Esophagus (tissue), 2 donors: ENCODE measurements around the gene ABTB2. TPM values are rescaled to one million over a fixed set of nuclear protein-coding genes. Genes with fewer than 3 reads are reported as not detected.

Experiments used
- H3K27ac ChIP-seq, 2 donors: one replicate each; pipeline ENCODE4 v1.5.1; 2013; ENCODE audit warnings: low read depth in 2 of 2, mild to moderate bottlenecking in 2 of 2, inconsistent platforms in 1 of 2, low read length in 1 of 2, moderate library complexity in 1 of 2
- H3K27me3 ChIP-seq, 2 donors: one replicate each; pipeline ENCODE4 v1.6.1; 2013; ENCODE audit warnings: low read length in 2 of 2, control low read depth in 1 of 2, mild to moderate bottlenecking in 1 of 2; ENCODE audit not compliant: insufficient read depth in 2 of 2, control insufficient read depth in 1 of 2
- H3K36me3 ChIP-seq, 2 donors: one replicate each; pipeline ENCODE4 v1.6.1; 2013; ENCODE audit warnings: low read length in 1 of 2; ENCODE audit not compliant: control insufficient read depth in 2 of 2, insufficient read depth in 2 of 2
- H3K4me1 ChIP-seq, 2 donors: one replicate each; pipeline ENCODE4 v1.6.1; 2013; ENCODE audit warnings: low read length in 1 of 2; ENCODE audit not compliant: control insufficient read depth in 2 of 2, insufficient read depth in 2 of 2
- H3K4me3 ChIP-seq, 2 donors: one replicate each; pipeline ENCODE4 v1.5.1; 2013; ENCODE audit warnings: low read length in 2 of 2, mild to moderate bottlenecking in 2 of 2, low read depth in 1 of 2, moderate library complexity in 1 of 2
- H3K9me3 ChIP-seq, 2 donors: one replicate each; pipeline ENCODE4 v1.6.1; 2013; ENCODE audit warnings: mild to moderate bottlenecking in 2 of 2, low read depth in 1 of 2, low read length in 1 of 2, moderate library complexity in 1 of 2; ENCODE audit not compliant: control insufficient read depth in 2 of 2, insufficient read depth in 1 of 2
- WGBS, 2 donors: extraction: QIAGEN DNeasy Blood & Tissue Kit; methylation state at CpG; one replicate each; pipeline ENCODE4 v1.1.7; 2013; 5-methylcytosine and 5-hydroxymethylcytosine counted together
- polyA plus RNA-seq, 2 donors: library from polyadenylated mRNA; stranded (reverse); fragments of 200-250 nt; gene quantifications; one replicate each; pipeline ENCODE4 v1.2.3, GENCODE V29; 2013
- donor health status: healthy with polysubstance abuse.
- donor health status: Bipolar disorder and iron deficiency.

Gene ABTB2
- polyA plus RNA-seq, 2 donors = 3.2 to 4.3 TPM

DNA sequence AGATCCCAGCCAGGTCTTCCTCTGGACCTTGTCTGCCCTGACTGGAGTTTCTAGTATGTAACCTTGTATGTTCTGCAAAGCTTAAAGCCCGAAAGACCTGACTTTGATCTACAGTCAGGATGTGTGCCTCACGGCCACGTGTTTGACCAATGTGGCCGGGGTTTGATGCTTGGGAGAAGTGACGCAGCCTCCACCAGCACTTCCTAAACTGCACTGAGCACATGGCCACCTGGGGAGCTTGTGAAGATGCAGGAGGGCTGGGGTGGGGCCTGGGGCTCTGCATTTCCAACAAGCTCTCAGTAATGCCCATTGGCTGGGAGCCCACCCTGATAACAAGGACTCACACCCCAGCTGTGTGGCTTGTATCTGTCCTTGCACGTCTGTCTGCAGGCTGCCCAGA lies 199.1 kb downstream of the ABTB2 start:
- no peak overlapping the region for H3K27ac ChIP-seq
- no peak overlapping the region for H3K4me3 ChIP-seq
- 59 to 73% methylated on average over 6 of the region's 6 CpGs for WGBS, 2 donors
- H3K27me3 ChIP-seq = no peaks in the 10 kb centered on the region
- H3K9me3 ChIP-seq = no peaks in the 10 kb centered on the region
- peaks cover 0 to 8% of the 10 kb centered on the region in 2 donors for H3K36me3 ChIP-seq
- H3K4me1 ChIP-seq = peaks cover 0 to 4% of the 10 kb centered on the region in 2 donors

DNA sequence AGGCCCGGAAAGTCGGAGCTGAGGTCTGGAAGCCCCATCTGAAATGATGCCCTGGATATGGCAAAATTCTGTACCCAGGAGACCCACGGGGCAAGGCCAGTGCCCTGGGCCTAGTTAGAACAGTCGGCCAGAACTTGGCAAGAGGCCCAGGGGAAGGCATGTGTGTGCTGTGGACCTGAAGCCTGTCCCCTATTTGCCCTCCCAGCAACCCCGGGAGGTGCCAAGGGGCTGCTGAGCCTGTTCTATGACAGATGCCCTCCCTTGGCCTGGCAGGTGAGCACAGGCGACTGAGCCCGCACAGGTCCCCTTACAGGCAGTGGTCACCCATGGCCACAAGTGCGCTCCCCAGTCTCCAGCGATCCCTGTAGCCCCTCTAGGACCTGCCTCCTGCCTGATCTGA lies 200.6 kb downstream of the ABTB2 start:
- Histone ChIP-seq H3K36me3 (peaks cover 0 to 12% of the 10 kb centered on the region in 2 donors), H3K27me3 (no peaks in the 10 kb centered on the region), H3K27ac (no peak overlapping the region), H3K9me3 (no peaks in the 10 kb centered on the region), H3K4me1 (peaks cover 2 to 4% of the 10 kb centered on the region in 2 donors), H3K4me3 (no peak overlapping the region)
- 84 to 85% methylated on average over 9 of the region's 9 CpGs for WGBS, 2 donors

DNA sequence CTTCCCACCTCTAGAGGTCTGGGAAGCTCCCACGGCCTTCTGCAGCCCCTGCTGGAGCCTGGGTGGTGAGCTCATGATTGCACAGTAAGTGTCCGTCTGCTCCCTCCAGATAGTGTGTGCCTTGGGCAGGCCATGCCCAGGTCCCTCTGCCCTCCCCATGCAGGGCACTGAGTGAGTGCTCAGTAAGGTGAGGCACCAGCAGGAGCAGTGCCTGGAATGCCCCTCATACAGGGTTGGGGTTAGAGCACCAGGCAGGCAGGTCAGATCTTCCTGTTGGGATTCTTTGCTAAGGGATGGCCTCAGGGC lies 202.1 kb downstream of the ABTB2 start:
- H3K4me1 ChIP-seq = peaks cover 2 to 4% of the 10 kb centered on the region in 2 donors
- H3K4me3 ChIP-seq = no peak overlapping the region
- H3K9me3 ChIP-seq = no peaks in the 10 kb centered on the region
- peaks cover 4 to 16% of the 10 kb centered on the region in 2 donors for H3K36me3 ChIP-seq
- peak overlapping the region in 1 of 2 donors; percentile 56 for H3K27ac ChIP-seq
- 58 to 63% methylated on average over 2 of the region's 2 CpGs for WGBS, 2 donors
- no peaks in the 10 kb centered on the region for H3K27me3 ChIP-seq

DNA sequence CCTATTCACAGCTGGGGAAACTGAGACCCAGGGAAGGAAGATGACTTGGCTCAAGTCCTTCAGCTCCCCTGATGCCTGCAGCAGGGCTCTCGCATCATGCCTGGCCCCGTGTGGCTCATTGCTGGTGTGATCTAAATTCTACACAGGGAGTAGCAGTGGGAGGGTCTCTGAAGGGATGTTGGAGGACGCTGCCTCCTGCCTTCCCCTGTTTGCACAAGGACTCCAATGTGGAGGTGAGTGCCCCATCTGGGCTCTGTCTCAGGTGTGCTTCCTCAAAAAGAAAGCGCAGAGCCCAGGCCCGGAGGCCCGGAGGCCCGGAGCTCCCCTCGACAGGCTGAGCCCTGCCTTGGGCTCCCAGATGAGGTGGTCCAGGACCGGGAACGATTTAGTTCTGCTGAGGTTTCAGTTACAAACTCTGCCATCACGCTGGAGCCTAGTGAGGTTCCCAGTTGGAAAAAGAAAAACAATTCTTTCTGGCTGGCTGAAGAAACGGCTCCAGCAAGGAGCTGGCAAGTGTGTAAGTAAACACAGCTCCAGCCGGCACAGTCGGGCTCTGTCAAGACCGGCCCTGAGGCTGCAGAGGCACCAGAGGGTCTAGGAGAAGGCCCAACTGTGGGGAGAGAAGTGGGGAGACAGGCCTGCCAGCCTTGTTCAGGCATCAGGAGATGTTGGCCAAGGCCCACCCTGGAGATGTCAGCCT lies 202.6 kb downstream of the ABTB2 start:
- no peaks in the 10 kb centered on the region for H3K27me3 ChIP-seq
- H3K9me3 ChIP-seq = no peaks in the 10 kb centered on the region
- H3K4me1 ChIP-seq = peaks cover 2 to 4% of the 10 kb centered on the region in 2 donors
- peak overlapping the region in 1 of 2 donors; percentile 56 for H3K27ac ChIP-seq
- no peak overlapping the region for H3K4me3 ChIP-seq
- 44 to 52% methylated on average over 15 of the region's 15 CpGs for WGBS, 2 donors
- H3K36me3 ChIP-seq = peaks cover 4 to 18% of the 10 kb centered on the region in 2 donors

DNA sequence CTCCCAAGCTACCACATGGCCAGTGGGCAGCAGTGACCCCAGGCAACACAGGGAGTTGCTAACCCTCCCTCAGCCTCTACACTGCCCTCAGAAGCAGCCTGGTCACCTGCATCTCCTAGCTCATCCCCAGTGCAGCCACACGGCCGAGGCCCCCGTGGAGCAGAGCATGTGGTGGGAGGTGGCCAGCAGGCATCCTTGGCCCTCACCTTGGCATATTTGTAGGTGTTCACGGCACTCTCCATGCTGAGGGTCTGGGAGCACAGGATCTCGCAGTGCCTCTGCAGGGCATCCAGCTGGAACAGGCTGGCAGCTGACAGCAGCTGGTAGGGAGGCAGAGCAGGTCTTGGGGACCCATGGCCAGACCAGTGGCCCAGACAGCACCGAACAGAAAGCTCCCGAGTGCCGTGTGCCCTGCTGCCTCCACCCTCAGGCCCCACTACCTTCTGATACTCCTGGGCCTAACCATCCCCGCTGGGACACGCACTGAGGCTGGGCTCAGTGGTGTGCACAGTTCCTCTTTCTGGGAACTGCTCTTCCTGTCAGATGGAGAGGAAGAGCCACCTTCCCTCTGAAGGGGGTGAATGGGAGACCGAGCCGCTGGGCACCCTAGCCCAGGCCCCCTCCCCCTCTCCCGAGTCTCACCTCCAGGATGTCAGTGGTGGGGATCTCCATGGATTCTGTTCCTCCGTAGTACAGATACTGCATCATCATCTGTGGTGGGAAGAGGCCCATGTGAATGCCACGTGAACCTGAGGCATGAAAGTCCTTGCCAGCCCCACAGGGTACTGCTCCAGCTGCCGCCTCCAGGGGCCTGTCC lies 203.5 kb downstream of the ABTB2 start:
- H3K4me1 ChIP-seq = peaks cover 2 to 4% of the 10 kb centered on the region in 2 donors
- H3K36me3 ChIP-seq = peaks cover 4 to 26% of the 10 kb centered on the region in 2 donors
- no peak overlapping the region for H3K4me3 ChIP-seq
- no peaks in the 10 kb centered on the region for H3K9me3 ChIP-seq
- 73 to 74% methylated on average over 16 of the region's 16 CpGs for WGBS, 2 donors
- no peak overlapping the region for H3K27ac ChIP-seq
- H3K27me3 ChIP-seq = no peaks in the 10 kb centered on the region

DNA sequence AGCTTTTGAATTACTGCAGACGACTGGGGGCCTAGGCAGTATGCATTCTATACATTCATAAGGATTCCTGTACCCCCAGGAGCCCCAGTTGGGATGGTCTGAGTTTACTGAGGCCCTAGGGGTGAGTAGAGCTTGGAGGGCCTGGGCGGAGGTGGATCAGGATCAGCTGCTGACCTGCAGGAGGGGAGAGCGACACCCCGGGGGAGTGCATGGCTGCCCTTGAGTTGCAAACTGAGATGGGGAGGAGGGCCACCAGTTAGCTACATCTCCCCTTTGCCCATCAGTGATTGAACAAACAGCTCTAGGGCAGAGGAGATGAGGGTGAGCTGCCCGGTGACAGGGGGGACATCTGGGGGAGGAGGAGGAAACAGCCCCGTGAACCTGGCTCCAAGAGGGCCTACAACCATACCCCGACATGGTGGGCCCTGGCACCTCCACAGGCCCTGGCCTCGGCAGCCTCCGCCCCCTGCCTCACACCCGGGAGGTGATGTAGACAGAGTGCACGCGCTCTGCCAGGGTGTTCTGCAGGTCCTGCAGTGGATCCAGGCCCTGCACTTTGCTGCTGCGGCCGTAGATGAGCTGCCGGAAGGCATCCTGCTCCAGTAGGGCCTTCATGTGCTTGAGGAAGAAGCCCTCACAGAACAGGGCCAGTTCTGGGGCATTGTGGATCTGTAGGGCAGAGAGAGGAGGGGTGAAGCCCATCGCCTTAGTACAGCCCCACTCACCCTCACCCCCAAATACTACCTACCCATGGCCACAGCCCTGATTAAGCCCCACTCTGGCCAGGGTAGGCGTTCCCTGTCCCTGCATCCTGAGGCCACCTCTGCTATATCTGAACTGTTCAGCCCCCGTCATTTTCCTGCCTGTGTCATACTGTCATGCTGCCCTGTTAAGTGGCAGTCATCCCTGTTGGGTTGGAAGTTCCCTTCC lies 205.6 kb downstream of the ABTB2 start:
- H3K36me3 ChIP-seq = peaks cover 14 to 37% of the 10 kb centered on the region in 2 donors
- no peak overlapping the region for H3K4me3 ChIP-seq
- WGBS, 2 donors = 86 to 91% methylated on average over 18 of the region's 18 CpGs
- H3K9me3 ChIP-seq = no peaks in the 10 kb centered on the region
- H3K27me3 ChIP-seq = no peaks in the 10 kb centered on the region
- H3K27ac ChIP-seq = no peak overlapping the region
- H3K4me1 ChIP-seq = peaks cover 2 to 4% of the 10 kb centered on the region in 2 donors

DNA sequence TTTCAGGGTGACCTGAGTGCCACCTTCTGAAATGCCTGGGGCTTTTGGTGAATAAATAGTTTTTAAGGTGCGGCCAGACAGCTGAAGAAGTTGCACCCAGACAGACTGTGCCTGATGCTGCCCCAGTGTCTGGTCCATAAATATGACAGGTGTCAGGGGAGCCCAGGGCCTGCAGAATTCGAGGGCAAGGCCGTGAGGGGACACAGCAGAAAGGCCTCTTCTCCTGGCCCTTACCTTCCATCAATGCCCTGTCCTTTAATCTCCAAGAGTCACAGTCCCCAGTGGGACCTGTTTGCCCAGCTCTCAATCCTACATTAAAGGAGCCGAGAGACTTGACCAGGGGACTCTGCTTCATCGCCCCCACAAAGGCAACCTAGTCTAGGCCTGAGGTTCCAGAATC lies 206.6 kb downstream of the ABTB2 start:
- WGBS, 2 donors = 92% methylated on average over 5 of the region's 5 CpGs
- H3K36me3 ChIP-seq = peaks cover 24 to 46% of the 10 kb centered on the region in 2 donors
- no peaks in the 10 kb centered on the region for H3K9me3 ChIP-seq
- no peaks in the 10 kb centered on the region for H3K27me3 ChIP-seq
- H3K27ac ChIP-seq = no peak overlapping the region
- no peak overlapping the region for H3K4me3 ChIP-seq
- peaks cover 2 to 4% of the 10 kb centered on the region in 2 donors for H3K4me1 ChIP-seq

DNA sequence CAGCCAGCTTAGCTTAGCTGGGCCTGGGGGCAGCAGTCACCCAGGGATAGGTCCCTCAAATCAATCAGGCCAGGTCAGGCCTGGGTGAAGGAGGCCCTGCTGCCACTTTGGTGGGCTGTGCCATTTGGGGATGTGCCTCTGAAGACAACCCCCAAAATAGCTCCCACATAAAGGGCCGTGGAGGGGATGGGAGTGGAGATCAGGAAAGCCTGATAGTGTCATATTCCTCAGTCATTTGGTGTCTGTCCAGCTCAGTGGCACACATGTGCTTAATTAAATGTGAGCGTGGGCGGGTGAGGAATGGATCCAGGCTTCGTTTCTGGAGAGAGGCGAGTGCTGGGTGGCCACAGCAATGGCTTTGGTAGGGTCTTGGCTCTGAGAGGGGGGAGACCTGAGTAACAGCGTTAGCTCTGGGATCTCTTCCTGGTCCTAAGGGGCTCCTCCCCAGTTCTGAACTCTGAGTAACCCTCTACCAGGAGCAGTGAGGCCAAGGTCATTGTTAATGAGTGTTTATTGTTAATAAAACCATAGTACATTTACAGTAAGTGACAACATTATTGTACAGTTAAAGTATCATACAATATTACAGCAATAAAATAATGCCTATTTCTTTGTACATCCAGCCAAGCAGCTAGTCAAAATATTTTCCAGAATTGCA lies 207.2 kb downstream of the ABTB2 start:
- Histone ChIP-seq H3K4me3 (no peak overlapping the region), H3K4me1 (peaks cover 2% of the 10 kb centered on the region in 2 donors), H3K9me3 (no peaks in the 10 kb centered on the region), H3K27me3 (no peaks in the 10 kb centered on the region), H3K27ac (no peak overlapping the region), H3K36me3 (peaks cover 25 to 48% of the 10 kb centered on the region in 2 donors)
- WGBS, 2 donors = 65 to 67% methylated on average over 6 of the region's 6 CpGs

DNA sequence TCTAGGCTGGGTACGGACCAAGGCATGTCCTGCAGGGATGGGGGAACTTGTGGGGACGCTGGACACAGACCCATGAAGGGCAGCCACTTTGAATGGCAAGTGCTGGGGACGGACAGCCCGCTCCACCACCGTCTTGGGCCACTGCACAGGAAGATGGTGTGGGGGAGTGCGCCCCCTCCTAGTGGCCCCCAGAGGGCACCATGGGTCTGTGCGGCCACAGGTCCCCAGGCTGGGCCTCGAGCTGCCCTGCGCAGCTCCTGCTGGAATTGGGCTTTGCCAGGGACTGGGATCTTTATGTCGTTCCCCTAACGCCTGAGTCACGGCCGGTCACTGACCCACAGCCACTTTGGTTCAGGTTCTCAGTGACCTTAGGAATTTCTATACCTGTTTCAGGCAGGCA lies 208.0 kb downstream of the ABTB2 start:
- no peaks in the 10 kb centered on the region for H3K9me3 ChIP-seq
- no peaks in the 10 kb centered on the region for H3K27me3 ChIP-seq
- H3K4me1 ChIP-seq = peaks cover 0 to 2% of the 10 kb centered on the region in 2 donors
- H3K36me3 ChIP-seq = peaks cover 25 to 51% of the 10 kb centered on the region in 2 donors
- no peak overlapping the region for H3K27ac ChIP-seq
- H3K4me3 ChIP-seq = no peak overlapping the region
- WGBS, 2 donors = 82 to 85% methylated on average over 13 of the region's 13 CpGs
